ENCODE results near the gene CDC14A.

DNA sequence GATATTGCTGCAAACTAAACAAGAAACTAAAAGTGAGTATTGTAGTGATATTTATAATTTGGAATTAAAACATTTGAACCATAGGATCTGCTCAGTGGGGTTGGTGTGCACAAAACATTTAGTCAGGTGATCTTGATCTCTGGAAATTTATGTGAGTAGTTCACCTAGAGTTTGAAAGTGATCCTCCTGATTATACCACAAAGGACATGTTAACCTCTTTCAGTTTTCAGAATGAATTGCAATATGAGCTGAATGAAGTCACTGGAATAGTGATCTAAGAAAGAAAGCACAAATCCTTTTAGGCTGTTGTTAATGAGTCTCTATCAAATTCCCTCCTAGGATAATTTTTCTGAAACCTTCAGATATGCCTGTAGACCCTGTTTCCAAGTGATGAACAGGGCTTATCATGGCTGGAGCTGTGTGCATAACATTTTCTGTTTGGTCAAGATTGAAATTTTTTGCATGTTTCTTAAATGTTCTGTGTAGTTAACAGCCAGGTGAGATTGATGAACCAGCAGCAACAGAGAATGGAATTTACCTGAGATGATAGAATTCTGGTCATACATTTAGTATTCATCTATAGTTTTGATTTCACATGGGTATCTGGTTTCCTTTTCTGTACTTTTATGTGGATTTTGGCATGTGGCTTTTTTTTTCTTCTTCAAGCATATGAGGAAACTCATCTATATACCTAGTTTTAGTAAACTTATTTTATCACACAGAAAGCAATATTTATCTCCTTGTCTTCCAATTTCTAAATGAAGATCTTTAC lies 25.5 kb downstream of the CDC14A start:
- TF ChIP-seq, protein P1, sequence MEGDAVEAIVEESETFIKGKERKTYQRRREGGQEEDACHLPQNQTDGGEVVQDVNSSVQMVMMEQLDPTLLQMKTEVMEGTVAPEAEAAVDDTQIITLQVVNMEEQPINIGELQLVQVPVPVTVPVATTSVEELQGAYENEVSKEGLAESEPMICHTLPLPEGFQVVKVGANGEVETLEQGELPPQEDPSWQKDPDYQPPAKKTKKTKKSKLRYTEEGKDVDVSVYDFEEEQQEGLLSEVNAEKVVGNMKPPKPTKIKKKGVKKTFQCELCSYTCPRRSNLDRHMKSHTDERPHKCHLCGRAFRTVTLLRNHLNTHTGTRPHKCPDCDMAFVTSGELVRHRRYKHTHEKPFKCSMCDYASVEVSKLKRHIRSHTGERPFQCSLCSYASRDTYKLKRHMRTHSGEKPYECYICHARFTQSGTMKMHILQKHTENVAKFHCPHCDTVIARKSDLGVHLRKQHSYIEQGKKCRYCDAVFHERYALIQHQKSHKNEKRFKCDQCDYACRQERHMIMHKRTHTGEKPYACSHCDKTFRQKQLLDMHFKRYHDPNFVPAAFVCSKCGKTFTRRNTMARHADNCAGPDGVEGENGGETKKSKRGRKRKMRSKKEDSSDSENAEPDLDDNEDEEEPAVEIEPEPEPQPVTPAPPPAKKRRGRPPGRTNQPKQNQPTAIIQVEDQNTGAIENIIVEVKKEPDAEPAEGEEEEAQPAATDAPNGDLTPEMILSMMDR (IDR thresholded peaks at IDR 0.05; ENCODE audit: poor library complexity), result no peak
- TF ChIP-seq EZH2 (IDR thresholded peaks at IDR 0.05; ENCODE audit: borderline replicate concordance), result no peak

Measured in hepatocyte (in vitro differentiated cells).